GM12878 (cell line): ENCODE measurements around the gene FBXW7. TPM values are rescaled to one million over a fixed set of nuclear protein-coding genes. Genes with fewer than 3 reads are reported as not detected.

Source experiments
- ATAC-seq: fragments of 200-7000 bp; cut with Tn5 transposase; 3 replicates; pipeline ENCODE4 v1.9.1; 2020; ENCODE audit warnings: mild to moderate bottlenecking, moderate library complexity
- BruUV-seq: library from RNA; stranded (reverse); fragments of 400-500 nt; replicated peaks from 2 replicates; lab custom pipeline; 2021; lab: Mats Ljungman, UMichigan
- CTCF ChIA-PET: fragments of 300-600 bp; sonication (Branson Sonifier 250); formaldehyde crosslinking; extraction: SDS; loops from one replicate; lab custom pipeline; 2021; ENCODE audit warnings: inconsistent platforms; lab: Yijun Ruan, JAX
- POLR2A ChIA-PET: fragments of 350-600 bp; formaldehyde crosslinking; extraction: SDS; loops from one replicate; lab custom pipeline; 2021; ENCODE audit warnings: inconsistent platforms; lab: Charles Lee
- RAD21 ChIA-PET: fragments of 300-600 bp; sonication (Branson Sonifier 250); formaldehyde crosslinking; loops from one replicate; lab custom pipeline; 2023; ENCODE audit warnings: antibody characterized with exemption; ENCODE audit not compliant: unreplicated experiment; lab: Charles Lee
- SMC1A ChIA-PET: fragments of 300-600 bp; sonication (Branson Sonifier 250); formaldehyde crosslinking; loops from one replicate; lab custom pipeline; 2023; ENCODE audit not compliant: unreplicated experiment, uncharacterized antibody; lab: Charles Lee
- DNase-seq: peaks from one replicate; pipeline ENCODE4 v3.0.0-alpha.2; 2011; ENCODE audit warnings: low read depth, low spot score
- FAIRE-seq: peaks from 3 replicates; lab custom pipeline; 2011; peaks lifted over from hg19 to GRCh38; lab: Jason Lieb, UNC
- H2AFZ ChIP-seq: 2 replicates; pipeline ENCODE4 v1.6.0; 2011; ENCODE audit warnings: low read depth, low read length, control low read depth; ENCODE audit not compliant: control insufficient read depth
- H3K27ac ChIP-seq: 2 replicates; pipeline ENCODE4 v1.5.1; 2011; ENCODE audit warnings: control low read depth; ENCODE audit not compliant: control insufficient read depth, insufficient read depth
- H3K27me3 ChIP-seq, 2 experiments: replicated peaks in 1 of 2; 2 replicates each; pipeline versions ENCODE4 v1.6.0 to v1.6.1; 2011; ENCODE audit warnings: low read length in 1 of 2; ENCODE audit not compliant: control insufficient read depth in 2 of 2, insufficient read depth in 2 of 2
- H3K36me3 ChIP-seq, 2 experiments: 2 replicates each; pipeline ENCODE4 v1.5.1; 2011; ENCODE audit warnings: low read length in 1 of 2; ENCODE audit not compliant: control insufficient read depth in 2 of 2, insufficient read depth in 2 of 2
- H3K4me1 ChIP-seq: 2 replicates; pipeline ENCODE4 v1.6.1; 2011; ENCODE audit warnings: mild to moderate bottlenecking, low read length, moderate library complexity, mixed read lengths; ENCODE audit not compliant: control insufficient read depth, insufficient read depth
- H3K4me2 ChIP-seq: 2 replicates; pipeline ENCODE4 v1.6.0; 2011; ENCODE audit warnings: control low read depth; ENCODE audit not compliant: control insufficient read depth, insufficient read depth
- H3K4me3 ChIP-seq: fragments of 200-600 bp; sonication (generic); 2 replicates; pipeline ENCODE4 v1.5.1; 2016
- H3K79me2 ChIP-seq: 2 replicates; pipeline ENCODE4 v1.6.0; 2011; ENCODE audit warnings: low read length; ENCODE audit not compliant: control insufficient read depth, insufficient read depth
- H3K9ac ChIP-seq: 2 replicates; pipeline ENCODE4 v1.8.0; 2011; ENCODE audit warnings: low read length, control low read depth, mixed read lengths; ENCODE audit not compliant: control insufficient read depth, insufficient read depth
- H3K9me3 ChIP-seq: replicated peaks from 3 replicates; pipeline ENCODE4 v1.5.1; 2011; ENCODE audit warnings: mild to moderate bottlenecking, low read length; ENCODE audit not compliant: control insufficient read depth, insufficient read depth
- H4K20me1 ChIP-seq: 2 replicates; pipeline ENCODE4 v1.6.0; 2011; ENCODE audit not compliant: control insufficient read depth, insufficient read depth
- CBX3 ChIP-seq: fragments of 200-600 bp; sonication (generic); IDR thresholded peaks from 2 replicates; pipeline ENCODE4 v1.6.1; 2016; ENCODE audit warnings: low read depth, borderline replicate concordance
- NFIC ChIP-seq: IDR thresholded peaks from 2 replicates; pipeline ENCODE4 v1.6.1; 2012; ENCODE audit warnings: low read depth, mild to moderate bottlenecking, inconsistent platforms, low read length, moderate library complexity
- WGBS: methylation state at CpG from one replicate; pipeline ENCODE4 v1.1.6; 2016; ENCODE audit warnings: low lambda C conversion rate; ENCODE audit not compliant: insufficient replicate concordance, insufficient coverage; ENCODE audit errors: missing lambda C conversion rate; 5-methylcytosine and 5-hydroxymethylcytosine counted together
- in situ Hi-C: fragments of 300-500 bp; cut with MboI; formaldehyde crosslinking; loops from 9 replicates; pipeline ENCODE4 v1.14.3; 2018; ENCODE audit warnings: mixed read lengths
- intact Hi-C: fragments of 100-400 bp; cut with micrococcal nuclease; formaldehyde crosslinking; loops from one replicate; pipeline ENCODE4 v1.14.2; 2022; ENCODE audit not compliant: unreplicated experiment
- polyA plus RNA-seq, 11 experiments: library from polyadenylated mRNA; depleted of rRNA in 4 of 11; unstranded in 6 of 11; stranded (reverse) in 5 of 11; fragments of >200 nt; fragmentation: Nextera tagmentation in 4 of 11; fragmentation: Illumina TruSeq in 1 of 11; extraction: Ambion mirVana in 4 of 11; extraction: Trizol in 1 of 11; gene quantifications; 1 replicate in 1 of 11; 2 replicates in 10 of 11; pipeline versions ENCODE4 v1.2.1 to v1.2.3, GENCODE V29; 2011 to 2016; ENCODE audit warnings: inconsistent platforms in 2 of 11, missing spikeins in 2 of 11, low read depth in 1 of 11
- total RNA-seq, 4 experiments: library from RNA; depleted of rRNA in 3 of 4; stranded (reverse); fragments of >200 nt in 3 of 4; fragmentation: Illumina TruSeq in 1 of 4; extraction: Trizol in 1 of 4; gene quantifications; 2 replicates each; pipeline versions ENCODE4 v1.2.1 to v1.2.3, GENCODE V29; 2013 to 2021
- TF ChIP-seq, protein P1 (sequence below): IDR thresholded peaks from 2 replicates; pipeline ENCODE4 v1.6.1; 2011; ENCODE audit warnings: mild to moderate bottlenecking, low read depth, low read length, moderate library complexity; ENCODE audit not compliant: insufficient replicate concordance
- TF ChIP-seq, protein P2 (sequence below): fragments of 450-650 bp; IDR thresholded peaks from 2 replicates; pipeline ENCODE4 v1.6.1; 2016; ENCODE audit warnings: mild to moderate bottlenecking

FBXW7 gene
- total and polyA plus RNA-seq, 10 of the 15 experiments (the other 5 are each of a cell fraction or from before 2014, with no cell fraction given) = 35.8 to 118 (median 47.2) TPM

DNA sequence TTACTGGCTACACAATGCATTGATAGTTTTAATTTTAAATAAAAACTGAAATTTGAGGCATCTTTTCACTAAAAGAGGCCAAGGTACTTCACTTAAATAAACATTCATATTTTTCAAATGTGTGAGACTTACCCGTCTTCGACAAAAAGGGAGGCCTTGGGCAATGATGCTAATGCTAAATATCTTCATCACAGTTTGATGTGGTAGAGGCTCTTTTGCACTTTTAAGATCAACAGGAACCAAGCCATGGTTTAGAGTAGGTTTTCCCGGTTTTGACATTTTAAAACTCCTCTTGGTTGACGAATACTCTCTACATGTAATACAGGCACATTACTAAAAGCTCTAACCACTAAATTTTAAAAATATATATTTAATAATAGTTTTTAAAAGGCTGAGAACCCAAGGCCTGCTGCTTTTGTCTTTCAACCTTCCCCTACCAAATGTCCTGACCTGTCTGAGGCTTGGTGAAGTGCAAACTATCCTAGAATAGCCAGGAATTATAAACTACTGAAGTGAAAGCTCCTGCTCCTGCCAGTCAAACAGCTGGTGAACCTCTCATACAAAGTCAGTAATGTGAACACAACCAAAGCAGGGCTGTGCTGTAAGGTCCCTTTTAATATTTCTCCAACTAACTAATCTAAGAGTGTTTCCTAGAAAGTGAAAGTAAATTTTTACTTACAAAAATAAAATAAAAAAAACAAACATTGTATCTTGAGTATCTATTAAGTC is 153.7 kb downstream of the FBXW7 start:
- POLR2A ChIA-PET = interaction anchor here (0.5 kb wide), 1 partner anchor 34 kb away, joined by 3 read pairs; no protein-coding TSS in a partner anchor
- TF ChIP-seq NFIC = no peak
- TF ChIP-seq CBX3 = no peak
- TF ChIP-seq, protein P1, sequence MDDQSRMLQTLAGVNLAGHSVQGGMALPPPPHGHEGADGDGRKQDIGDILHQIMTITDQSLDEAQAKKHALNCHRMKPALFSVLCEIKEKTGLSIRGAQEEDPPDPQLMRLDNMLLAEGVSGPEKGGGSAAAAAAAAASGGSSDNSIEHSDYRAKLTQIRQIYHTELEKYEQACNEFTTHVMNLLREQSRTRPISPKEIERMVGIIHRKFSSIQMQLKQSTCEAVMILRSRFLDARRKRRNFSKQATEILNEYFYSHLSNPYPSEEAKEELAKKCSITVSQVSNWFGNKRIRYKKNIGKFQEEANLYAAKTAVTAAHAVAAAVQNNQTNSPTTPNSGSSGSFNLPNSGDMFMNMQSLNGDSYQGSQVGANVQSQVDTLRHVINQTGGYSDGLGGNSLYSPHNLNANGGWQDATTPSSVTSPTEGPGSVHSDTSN = peak; percentile 59
- TF ChIP-seq, protein P2, sequence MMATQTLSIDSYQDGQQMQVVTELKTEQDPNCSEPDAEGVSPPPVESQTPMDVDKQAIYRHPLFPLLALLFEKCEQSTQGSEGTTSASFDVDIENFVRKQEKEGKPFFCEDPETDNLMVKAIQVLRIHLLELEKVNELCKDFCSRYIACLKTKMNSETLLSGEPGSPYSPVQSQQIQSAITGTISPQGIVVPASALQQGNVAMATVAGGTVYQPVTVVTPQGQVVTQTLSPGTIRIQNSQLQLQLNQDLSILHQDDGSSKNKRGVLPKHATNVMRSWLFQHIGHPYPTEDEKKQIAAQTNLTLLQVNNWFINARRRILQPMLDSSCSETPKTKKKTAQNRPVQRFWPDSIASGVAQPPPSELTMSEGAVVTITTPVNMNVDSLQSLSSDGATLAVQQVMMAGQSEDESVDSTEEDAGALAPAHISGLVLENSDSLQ = peak; percentile 46; the same call in 1 of the 2 replicates
- FAIRE-seq = no peak

More for the DNA sequence above, 153.7 kb downstream of the FBXW7 start:
- DNase-seq (no peak), ATAC-seq (peak; percentile 73)
- Histone ChIP-seq H3K9ac (no peak overlapping the region), H3K36me3 (no peaks in the 10 kb centered on the region), H2AFZ (no peak overlapping the region), H3K27ac (no peak overlapping the region; the same call in 1 of the 2 replicates), H3K4me2 (peak overlapping the region; percentile 12), H3K27me3 (no peaks in the 10 kb centered on the region), H3K4me1 (no peaks in the 10 kb centered on the region), H3K4me3 (no peak overlapping the region), H3K79me2 (peaks cover 27% of the 10 kb centered on the region), H3K9me3 (no peaks in the 10 kb centered on the region; the same call in 2 of the 3 replicates), H4K20me1 (no peaks in the 10 kb centered on the region)
- RAD21 ChIA-PET = interaction anchor here (0.5 to 1.5 kb wide), 4 partner anchors 9 to 119 kb away, joined by 3 to 4 read pairs (median 4); no protein-coding TSS in a partner anchor
- in situ Hi-C loops = no loop called here
- 85% methylated on average over 4 of the region's 4 CpGs for WGBS
- SMC1A ChIA-PET = interaction anchor here (0.6 to 1.7 kb wide), 5 partner anchors 14 to 576 kb away, joined by 3 to 6 read pairs (median 3); no protein-coding TSS in a partner anchor
- BruUV-seq = no TSS peak
- CTCF ChIA-PET = interaction anchor here (0.9 to 1.8 kb wide), 7 partner anchors 10 to 77 kb away, joined by 3 to 6 read pairs (median 3); no protein-coding TSS in a partner anchor
- intact Hi-C loops = loop anchor here (10.0 kb wide), 1 partner anchor 1017 kb away; no protein-coding TSS in a partner anchor
